HEK293 (cell line): ENCODE measurements around the gene DLX4.

Source experiments
- CTCF ChIP-seq: fragments of 450-650 bp; formaldehyde crosslinking; IDR thresholded peaks from 2 replicates; pipeline ENCODE4 v1.5.1; 2016; ENCODE audit warnings: missing biosample characterization, missing genetic modification characterization
- PRDM4 ChIP-seq: fragments of 450-650 bp; formaldehyde crosslinking; IDR thresholded peaks from 2 replicates; pipeline ENCODE4 v1.5.1; 2017; ENCODE audit warnings: missing biosample characterization, missing genetic modification characterization
- ZSCAN5A ChIP-seq: fragments of 450-650 bp; formaldehyde crosslinking; IDR thresholded peaks from 2 replicates; pipeline ENCODE4 v1.5.1; 2016; ENCODE audit warnings: missing biosample characterization, missing genetic modification characterization

- no peak for TF ChIP-seq CTCF (tag by site-specific recombination)
- no peak for TF ChIP-seq PRDM4 (tag by site-specific recombination)
- TF ChIP-seq ZSCAN5A (tag by site-specific recombination), result no peak
These were observed 40.3 kb downstream of the DLX4 start for GRCh38 chr17:50009282-50009681.
